B cell (primary cell): Measurements from ENCODE around the gene CD244. TPM values are rescaled to one million over a fixed set of nuclear protein-coding genes. Genes with fewer than 3 reads are reported as not detected.

Source experiments
- ATAC-seq: fragments of 200-7000 bp; cut with Tn5 transposase; one replicate; pipeline ENCODE4 v1.10.0; 2021; ENCODE audit warnings: low read depth, mild to moderate bottlenecking, moderate number of reproducible peaks, moderate library complexity
- CTCF ChIA-PET: fragments of 350-600 bp; sonication (Branson Sonifier 250); formaldehyde crosslinking; loops from one replicate; lab custom pipeline; 2021; ENCODE audit warnings: antibody characterized with exemption, inconsistent platforms; lab: Charles Lee
- POLR2A ChIA-PET: fragments of 350-600 bp; sonication (Branson Sonifier 250); formaldehyde crosslinking; loops from one replicate; lab custom pipeline; 2021; ENCODE audit warnings: antibody characterized with exemption; lab: Charles Lee
- DNase-seq: peaks from one replicate; pipeline ENCODE4 v3.0.0; 2013
- H2AFZ ChIP-seq: 2 replicates; pipeline ENCODE4 v1.6.1; 2012; ENCODE audit warnings: mild to moderate bottlenecking, low read depth, low read length; ENCODE audit not compliant: insufficient read depth, poor library complexity, severe bottlenecking
- H3K27ac ChIP-seq, 2 donors: 1 replicate in 1 of 2; 2 replicates in 1 of 2; pipeline ENCODE4 v1.5.1; 2012 to 2013; ENCODE audit warnings: low read length in 2 of 2, mild to moderate bottlenecking in 2 of 2, moderate library complexity in 1 of 2
- H3K27me3 ChIP-seq, 4 experiments: fragments of 200-600 bp in 1 of 4; sonication (generic) in 1 of 4; replicated peaks in 1 of 4; 1 replicate in 2 of 4; 2 replicates in 2 of 4; pipeline versions ENCODE4 v1.6.1 to v1.7.0; 2013 to 2016; ENCODE audit warnings: low read length in 3 of 4, mild to moderate bottlenecking in 2 of 4, mixed read lengths in 1 of 4, moderate library complexity in 1 of 4; ENCODE audit not compliant: insufficient read depth in 4 of 4, control insufficient read depth in 3 of 4; ENCODE audit errors: control extremely low read depth in 1 of 4
- H3K36me3 ChIP-seq, 2 experiments: replicated peaks in 1 of 2; 1 replicate in 1 of 2; 2 replicates in 1 of 2; pipeline versions ENCODE4 v1.6.1 to v1.7.1; 2013; ENCODE audit warnings: low read length in 1 of 2; ENCODE audit not compliant: insufficient read depth in 2 of 2, control insufficient read depth in 1 of 2; ENCODE audit errors: control extremely low read depth in 1 of 2, extremely low read depth in 1 of 2
- H3K4me1 ChIP-seq, 2 donors: fragments of 200-600 bp in 1 of 2; sonication (generic) in 1 of 2; 1 replicate in 1 of 2; 2 replicates in 1 of 2; pipeline versions ENCODE4 v1.5.1 to v1.6.1; 2013 to 2017; ENCODE audit warnings: low read length in 2 of 2; ENCODE audit not compliant: control insufficient read depth in 2 of 2, insufficient read depth in 2 of 2
- H3K4me2 ChIP-seq: replicated peaks from 2 replicates; pipeline ENCODE3; 2012; ENCODE audit warnings: mild to moderate bottlenecking, low read depth, low read length; ENCODE audit not compliant: poor library complexity, severe bottlenecking
- H3K4me3 ChIP-seq, 5 experiments: fragments of 200-600 bp in 1 of 5; sonication (generic) in 1 of 5; 1 replicate in 3 of 5; 2 replicates in 2 of 5; pipeline versions ENCODE4 v1.5.1 to v1.7.0; 2011 to 2016; ENCODE audit warnings: low read length in 4 of 5, mild to moderate bottlenecking in 4 of 5, low read depth in 2 of 5, control low read depth in 1 of 5, moderate library complexity in 1 of 5; ENCODE audit not compliant: insufficient read depth in 1 of 5; ENCODE audit errors: control extremely low read depth in 1 of 5, extremely low read depth in 1 of 5
- H3K79me2 ChIP-seq: fragments of 200-600 bp; sonication (generic); one replicate; pipeline ENCODE4 v1.6.0; 2016; ENCODE audit warnings: low read length; ENCODE audit not compliant: control insufficient read depth, insufficient read depth
- H3K9ac ChIP-seq: fragments of 200-600 bp; sonication (generic); 2 replicates; pipeline ENCODE4 v1.6.1; 2017; ENCODE audit warnings: mild to moderate bottlenecking, low read length, moderate library complexity
- H3K9me3 ChIP-seq, 3 donors: one replicate each; pipeline versions ENCODE4 v1.6.1 to v1.7.1; 2013; ENCODE audit warnings: low read length in 2 of 3; ENCODE audit not compliant: control insufficient read depth in 2 of 3, insufficient read depth in 1 of 3; ENCODE audit errors: control extremely low read depth in 1 of 3
- H4K20me1 ChIP-seq: 2 replicates; pipeline ENCODE4 v1.6.0; 2012; ENCODE audit warnings: mild to moderate bottlenecking, low read length; ENCODE audit not compliant: insufficient read depth, control insufficient read depth, poor library complexity, severe bottlenecking
- H3K27ac Mint-ChIP-seq: one replicate; pipeline ENCODE4 v1.8.0; 2021; ENCODE audit warnings: mixed read lengths
- H3K27me3 Mint-ChIP-seq: one replicate; pipeline ENCODE4 v1.8.0; 2021; ENCODE audit warnings: mixed read lengths
- H3K4me1 Mint-ChIP-seq: one replicate; pipeline ENCODE4 v1.8.0; 2021; ENCODE audit warnings: mixed read lengths
- H3K4me3 Mint-ChIP-seq: one replicate; pipeline ENCODE4 v1.8.0; 2021; ENCODE audit warnings: mixed read lengths
- H3K9me3 Mint-ChIP-seq: one replicate; pipeline ENCODE4 v1.8.0; 2022; ENCODE audit warnings: mixed read lengths; ENCODE audit not compliant: insufficient read depth
- CTCF ChIP-seq: fragments of 200-600 bp; IDR thresholded peaks from one replicate; pipeline ENCODE4 v1.8.0; 2022; ENCODE audit warnings: antibody characterized with exemption, mild to moderate bottlenecking
- EZH2 ChIP-seq: IDR thresholded peaks from 2 replicates; pipeline ENCODE4 v1.6.1; 2012; ENCODE audit warnings: borderline replicate concordance, low read depth, mild to moderate bottlenecking, moderate library complexity, low read length; ENCODE audit not compliant: insufficient read depth, poor library complexity, severe bottlenecking
- WGBS: methylation state at CpG from one replicate; pipeline ENCODE4 v1.1.5; 2013; ENCODE audit warnings: missing lambda C conversion rate; ENCODE audit not compliant: insufficient coverage; 5-methylcytosine and 5-hydroxymethylcytosine counted together
- intact Hi-C: fragments of 100-400 bp; cut with micrococcal nuclease; formaldehyde crosslinking; loops from one replicate; pipeline ENCODE4 v1.10.0; 2022
- polyA plus RNA-seq: library from polyadenylated mRNA; depleted of rRNA; stranded (reverse); fragments of >200 nt; gene quantifications from 2 replicates; pipeline ENCODE4 v1.2.3, GENCODE V29; 2012
- total RNA-seq, 2 donors: library from RNA; stranded (reverse); fragments of 120-200 nt in 1 of 2; gene quantifications; 1 replicate in 1 of 2; 2 replicates in 1 of 2; pipeline versions ENCODE4 v1.2.3 to v1.2.4, GENCODE V29; 2013 to 2022

Gene CD244
- total and polyA plus RNA-seq, 2 donors (not counting 1 experiment from before 2014, with no cell fraction given), result 0.31 TPM; not detected in 1

- Histone ChIP-seq H3K27ac (no peak overlapping the region), H3K79me2 (no peaks in the 10 kb centered on the region), H3K4me3 (no peak overlapping the region), H3K4me1 (peaks cover 15 to 21% of the 10 kb centered on the region in 2 donors), H3K9me3 (no peaks in the 10 kb centered on the region), H3K4me2 (no peak overlapping the region), H4K20me1 (no peaks in the 10 kb centered on the region), H3K27me3 (peaks cover 0 to 5% (median 0%) of the 10 kb centered on the region in 4 experiments), H2AFZ (no peak overlapping the region), H3K36me3 (no peaks in the 10 kb centered on the region), H3K9ac (no peak overlapping the region)
- Mint-ChIP-seq H3K27ac (no peak overlapping the region), H3K27me3 (peaks cover 14% of the 10 kb centered on the region), H3K9me3 (no peaks in the 10 kb centered on the region), H3K4me1 (peaks cover 16% of the 10 kb centered on the region), H3K4me3 (no peak overlapping the region)
- intact Hi-C loops, result no loop called here
- WGBS, result 56% methylated on average over 1 of the region's 3 CpGs
- POLR2A ChIA-PET, result no interaction called here
- DNase-seq (no peak), ATAC-seq (no peak)
- CTCF ChIA-PET, result interaction anchor here (1.2 kb wide), 1 partner anchor 29 kb away, joined by 3 read pairs; no protein-coding TSS in a partner anchor
- no peak for TF ChIP-seq EZH2
- no peak for TF ChIP-seq CTCF
Measured at GRCh38 chr1:160858507-160858906, 4.2 kb downstream of the CD244 start.

- intact Hi-C loops, result no loop called here
- ATAC-seq (no peak), DNase-seq (no peak)
- no peaks in the 10 kb centered on the region for H3K79me2 ChIP-seq
- peaks cover 0 to 2% (median 0%) of the 10 kb centered on the region in 3 donors for H3K9me3 ChIP-seq
- H3K27me3 Mint-ChIP-seq, result peaks cover 14% of the 10 kb centered on the region
- no peaks in the 10 kb centered on the region for H3K36me3 ChIP-seq
- H3K4me2 ChIP-seq, result no peak overlapping the region
- H3K4me1 ChIP-seq, result peaks cover 13 to 17% of the 10 kb centered on the region in 2 donors
- H3K4me3 ChIP-seq, result no peak overlapping the region
- CTCF ChIA-PET, result interaction anchor here (1.2 kb wide), 1 partner anchor 28 kb away, joined by 3 read pairs; no protein-coding TSS in a partner anchor
- no peak overlapping the region for H3K27ac Mint-ChIP-seq
- WGBS, result 61% methylated on average over 3 of the region's 4 CpGs
- no peak overlapping the region for H3K4me3 Mint-ChIP-seq
- POLR2A ChIA-PET, result interaction anchor here (0.6 kb wide), 1 partner anchor 8 kb away, joined by 7 read pairs; no protein-coding TSS in a partner anchor
- H3K9me3 Mint-ChIP-seq, result no peaks in the 10 kb centered on the region
- no peak overlapping the region for H3K9ac ChIP-seq
- H4K20me1 ChIP-seq, result no peaks in the 10 kb centered on the region
- no peak for TF ChIP-seq EZH2
- peaks cover 14% of the 10 kb centered on the region for H3K4me1 Mint-ChIP-seq
- H2AFZ ChIP-seq, result no peak overlapping the region
- no peak overlapping the region for H3K27ac ChIP-seq
- H3K27me3 ChIP-seq, result peaks cover 0 to 5% (median 0%) of the 10 kb centered on the region in 4 experiments
Measured at GRCh38 chr1:160858097-160858496, 4.6 kb downstream of the CD244 start.
